Dermis microvascular lymphatic vessel endothelial cell (primary cell): ENCODE results near the gene CHAC1. TPM values are rescaled to one million over a fixed set of nuclear protein-coding genes. Genes with fewer than 3 reads are reported as not detected.
A peak's percentile ranks its signal among the peaks of the same experiment; 100 is the strongest.

Experiments used
- DNase-seq, 2 donors: peaks; one replicate each; pipeline versions ENCODE4 v3.0.0 to v3.0.0-alpha.2; 2010; ENCODE audit warnings: low read depth in 2 of 2
- total RNA-seq: library from RNA; depleted of rRNA; stranded (reverse); fragments of >200 nt; gene quantifications from 2 replicates; pipeline ENCODE4 v1.2.1, GENCODE V29; 2014

CHAC1 gene
- total RNA-seq, 1 donor from 2014 or later: 1.4 TPM

GRCh38 chr15:40985541-40986330 is 32.5 kb downstream of the CHAC1 start:
- DNase-seq: no peak

GRCh38 chr15:40986820-40987219 is 33.5 kb downstream of the CHAC1 start:
- DNase-seq: no peak

- DNase-seq: no peak
Measured at GRCh38 chr15:40988156-40988555, 34.9 kb downstream of the CHAC1 start.

- DNase-seq: no peak
Measured at GRCh38 chr15:40990080-40990479, 36.8 kb downstream of the CHAC1 start.

- DNase-seq: no peak
Measured at GRCh38 chr15:40990789-40991188, 37.5 kb downstream of the CHAC1 start.

GRCh38 chr15:40991355-40991754 is 38.1 kb downstream of the CHAC1 start:
- DNase-seq: no peak

GRCh38 chr15:40992241-40992741 is 39.0 kb downstream of the CHAC1 start:
- DNase-seq: no peak

- DNase-seq: no peak
Measured at GRCh38 chr15:40992825-40993224, 39.6 kb downstream of the CHAC1 start.

GRCh38 chr15:40995656-40996055 is 42.4 kb downstream of the CHAC1 start:
- no peak for DNase-seq

- peak in 1 of 2 donors; percentile 81 for DNase-seq
Measured at GRCh38 chr15:40999190-40999589, 45.9 kb downstream of the CHAC1 start.

GRCh38 chr15:41001524-41002214 is 48.4 kb downstream of the CHAC1 start:
- peak in 1 of 2 donors; percentile 55 for DNase-seq

GRCh38 chr15:41004490-41004889 is 51.2 kb downstream of the CHAC1 start:
- DNase-seq: no peak

Other genes starting within 250 kb of the CHAC1 start
- gene RMDN3, start 198.2 kb upstream of the CHAC1 start, total RNA-seq: 15.7 and 19.6 TPM in 2 replicates
- gene GCHFR, start 189.4 kb upstream of the CHAC1 start, total RNA-seq: 9.9 and 23.0 TPM in 2 replicates
- 0.13 and 0.39 TPM in 2 replicates for gene C15orf62, start 183.5 kb upstream of the CHAC1 start, total RNA-seq
- gene ZFYVE19, start 146.4 kb upstream of the CHAC1 start, total RNA-seq: 18.7 and 20.7 TPM in 2 replicates
- gene DNAJC17, start 146.0 kb upstream of the CHAC1 start, total RNA-seq: 16.4 and 22.6 TPM in 2 replicates
- not detected in 2 replicates for gene PPP1R14D, start 124.8 kb upstream of the CHAC1 start, total RNA-seq
- gene SPINT1, start 109.4 kb upstream of the CHAC1 start, total RNA-seq: 0.90 and 1.1 TPM in 2 replicates
- gene RHOV, start 79.2 kb upstream of the CHAC1 start, total RNA-seq: under 0.01 TPM in 1 of 2 replicates, not detected in the other
- gene VPS18, start 59.0 kb upstream of the CHAC1 start, total RNA-seq: 33.9 and 53.5 TPM in 2 replicates
- 76.5 and 79.2 TPM in 2 replicates for gene DLL4, start 24.1 kb upstream of the CHAC1 start, total RNA-seq
- gene INO80, start 162.8 kb downstream of the CHAC1 start, total RNA-seq: 16.8 and 21.4 TPM in 2 replicates